Body of pancreas (tissue), 4 donors: ENCODE measurements around the gene TMTC4.

ENCODE experiments used
- CTCF ChIP-seq, 7 experiments: fragments of 450-650 bp in 4 of 7; fragments of 200-600 bp in 3 of 7; sonication (generic) in 3 of 7; IDR thresholded peaks; one replicate each; pipeline ENCODE4 v1.5.1; 2016 to 2019; ENCODE audit warnings: antibody characterized with exemption in 7 of 7
- POLR2A ChIP-seq, 3 donors: fragments of 450-650 bp; IDR thresholded peaks; one replicate each; pipeline ENCODE4 v1.6.1; 2016; ENCODE audit warnings: antibody characterized with exemption in 3 of 3, mild to moderate bottlenecking in 2 of 3

GRCh38 chr13:100610391-100611347 lies 63.9 kb downstream of the TMTC4 start:
- TF ChIP-seq POLR2A (IDR thresholded peaks at IDR 0.05) (no peak), CTCF (IDR thresholded peaks at IDR 0.05) (no peak)
